SHP77 treated with DMSO at 0.1 percent for 48 hours (cell line): ENCODE results near the gene SLC22A16.

ENCODE experiments used
- DNase-seq: peaks from one replicate; lab custom pipeline; 2025; lab: John Stamatoyannopoulos, UW

SLC22A16 gene

GRCh38 chr6:110447761-110448160 is 28.7 kb downstream of the SLC22A16 start:
- DNase-seq, result no peak

DNA sequence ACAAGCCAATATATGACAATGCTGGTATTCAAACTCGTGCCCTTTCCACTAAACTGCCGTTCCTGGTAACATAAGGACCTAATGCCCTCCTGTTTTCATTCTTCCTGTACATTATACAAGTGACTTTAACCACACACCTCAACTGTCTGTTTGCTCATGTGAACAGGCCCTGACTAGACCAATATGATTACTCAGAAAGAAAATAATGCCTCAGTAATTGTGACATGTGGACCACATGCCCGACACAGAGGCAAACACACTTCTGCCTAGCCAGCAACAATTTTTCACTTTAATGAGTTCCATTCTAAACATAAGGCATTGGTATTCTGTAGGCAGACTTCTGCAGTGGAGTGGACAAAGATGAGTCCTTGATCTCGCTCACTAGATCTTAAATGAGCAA is 30.0 kb downstream of the SLC22A16 start:
- DNase-seq, result no peak

DNA sequence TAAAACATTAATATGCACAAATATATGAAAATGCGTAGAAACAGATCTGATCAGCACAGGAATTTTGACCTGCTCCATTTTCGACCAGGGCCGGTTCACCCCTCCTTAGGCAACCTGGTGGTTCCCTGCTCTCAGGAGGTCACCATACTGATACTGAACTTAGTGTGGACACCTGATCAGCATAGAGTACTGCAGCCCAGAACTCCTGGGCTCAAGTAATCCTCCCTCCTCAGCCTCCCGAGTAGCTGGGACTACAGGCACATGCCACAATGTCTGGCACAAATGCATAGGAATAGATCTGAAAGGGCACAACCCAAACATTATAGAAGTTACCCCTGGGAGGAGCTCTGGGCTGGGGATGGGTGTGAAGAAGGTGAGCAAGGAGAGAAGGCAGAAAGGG is 36.4 kb downstream of the SLC22A16 start:
- no peak for DNase-seq

DNA sequence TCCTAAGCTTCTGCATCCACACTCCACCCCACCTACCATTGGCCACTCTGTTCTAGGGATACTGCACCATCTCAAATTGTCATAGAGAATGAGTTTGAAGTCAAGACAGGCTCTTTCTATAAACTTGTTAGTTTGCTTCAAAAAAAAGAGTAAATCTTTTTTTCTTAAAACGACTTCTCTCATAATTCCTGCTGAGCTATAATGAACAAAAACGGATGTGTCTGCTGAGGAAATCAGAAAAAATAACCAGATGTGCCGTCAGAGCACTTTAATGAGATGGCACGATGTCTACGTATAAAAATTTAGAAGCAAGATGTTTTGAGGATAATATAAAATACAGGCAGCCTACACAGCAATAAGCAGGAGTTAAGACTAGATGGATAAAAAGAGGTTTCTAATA is 37.1 kb downstream of the SLC22A16 start:
- DNase-seq, result no peak

- no peak for DNase-seq
Observed at GRCh38 chr6:110434961-110435602, 41.3 kb downstream of the SLC22A16 start.

- DNase-seq, result no peak
Observed at GRCh38 chr6:110432285-110432900, 44.0 kb downstream of the SLC22A16 start.

DNA sequence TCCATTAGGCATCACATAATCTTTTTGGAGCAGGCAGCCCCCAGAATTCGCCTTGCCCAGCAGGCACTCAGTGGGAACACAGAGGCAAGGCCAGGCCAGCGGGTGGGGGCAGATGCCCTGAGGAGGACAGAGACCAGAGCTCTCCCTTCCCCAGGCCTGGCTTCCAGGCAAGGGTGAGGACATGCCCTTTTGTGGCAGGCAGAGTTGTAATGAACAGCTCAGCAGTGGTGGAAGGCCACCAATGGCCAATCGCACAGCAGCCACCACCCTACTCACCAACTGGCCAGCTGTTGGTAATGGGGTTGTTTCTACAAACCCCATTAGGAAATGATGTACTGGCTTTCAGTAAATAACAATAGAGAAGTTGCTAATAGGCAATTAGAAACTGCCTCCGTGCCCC is 45.7 kb downstream of the SLC22A16 start:
- DNase-seq, result no peak

DNA sequence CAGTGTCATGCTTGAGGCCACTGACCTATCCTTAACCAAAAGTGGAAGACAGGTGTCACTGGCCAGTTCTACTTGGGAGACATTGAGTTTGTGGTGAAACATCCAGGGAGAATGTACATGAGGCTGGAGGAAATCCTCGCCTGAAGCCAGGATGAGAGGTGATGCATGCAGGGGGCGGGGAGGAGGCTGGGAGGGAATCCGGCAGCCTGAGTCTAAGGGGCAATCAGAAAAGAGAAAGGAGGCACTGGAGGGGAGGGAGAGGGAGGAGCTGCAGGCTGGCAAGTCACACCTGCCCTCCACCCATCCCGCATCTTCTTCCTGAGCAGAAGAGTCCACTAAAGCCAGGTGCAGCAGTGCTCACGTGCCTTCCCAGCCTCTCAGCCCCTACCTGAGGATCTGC is 46.2 kb downstream of the SLC22A16 start:
- DNase-seq, result no peak

GRCh38 chr6:110428153-110428552 is 48.3 kb downstream of the SLC22A16 start:
- no peak for DNase-seq

- no peak for DNase-seq
Observed at GRCh38 chr6:110425816-110426215, 50.6 kb downstream of the SLC22A16 start.

- no peak for DNase-seq
Observed at GRCh38 chr6:110422444-110422822, 54.0 kb downstream of the SLC22A16 start.

DNA sequence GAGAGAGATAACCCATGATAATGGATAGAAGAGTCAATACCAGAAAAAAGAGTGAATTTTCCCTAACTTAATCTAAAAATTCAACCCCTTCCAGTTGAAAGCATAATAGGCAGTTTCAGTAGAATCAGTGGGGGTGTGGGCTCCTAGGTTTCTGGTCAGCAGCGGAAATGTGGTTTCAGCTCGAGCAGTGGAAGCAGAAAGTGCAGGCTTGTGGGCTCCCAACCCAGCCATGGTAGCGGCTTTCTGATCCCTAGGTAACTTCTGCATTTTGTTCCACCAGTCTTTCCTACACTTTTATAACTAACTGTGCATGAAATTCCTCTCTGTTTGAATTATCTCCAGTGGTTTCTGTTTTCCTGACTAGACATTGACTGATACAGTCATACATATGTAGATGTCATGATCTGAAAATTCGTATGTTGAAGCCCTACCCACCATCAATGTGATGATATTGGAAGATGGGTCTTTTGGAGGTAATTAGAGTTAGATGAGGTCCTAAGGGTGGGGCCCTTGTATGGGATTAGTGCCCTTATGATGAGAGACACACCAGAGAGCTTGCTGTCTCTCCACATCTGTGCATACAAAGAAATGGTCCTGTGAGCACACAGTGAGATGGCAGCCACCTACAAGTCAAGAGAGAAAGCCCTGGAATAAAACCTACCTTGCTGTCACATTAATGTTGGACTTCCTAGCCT is 54.5 kb downstream of the SLC22A16 start:
- DNase-seq, result no peak

GRCh38 chr6:110419028-110419739 is 57.2 kb downstream of the SLC22A16 start:
- no peak for DNase-seq

DNA sequence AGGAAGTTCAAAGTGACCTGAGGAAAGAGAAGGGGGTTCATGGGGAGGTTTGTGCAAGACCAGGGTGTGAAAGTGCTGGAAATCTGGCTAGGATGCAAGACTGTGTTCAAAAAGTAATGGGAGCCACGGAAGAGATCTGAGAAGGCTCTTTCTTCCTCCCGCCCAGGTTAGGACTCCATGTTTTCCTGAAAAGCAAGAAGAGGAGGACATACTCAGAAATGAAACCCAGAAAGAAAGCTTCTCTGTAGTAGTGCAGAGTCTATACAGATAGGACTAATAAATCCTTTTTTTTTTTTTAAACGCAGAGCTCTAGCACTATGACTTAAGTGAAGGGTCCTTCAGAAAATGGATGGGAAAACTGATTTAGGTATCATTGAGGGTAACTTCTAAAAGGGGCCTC is 57.8 kb downstream of the SLC22A16 start:
- no peak for DNase-seq

DNA sequence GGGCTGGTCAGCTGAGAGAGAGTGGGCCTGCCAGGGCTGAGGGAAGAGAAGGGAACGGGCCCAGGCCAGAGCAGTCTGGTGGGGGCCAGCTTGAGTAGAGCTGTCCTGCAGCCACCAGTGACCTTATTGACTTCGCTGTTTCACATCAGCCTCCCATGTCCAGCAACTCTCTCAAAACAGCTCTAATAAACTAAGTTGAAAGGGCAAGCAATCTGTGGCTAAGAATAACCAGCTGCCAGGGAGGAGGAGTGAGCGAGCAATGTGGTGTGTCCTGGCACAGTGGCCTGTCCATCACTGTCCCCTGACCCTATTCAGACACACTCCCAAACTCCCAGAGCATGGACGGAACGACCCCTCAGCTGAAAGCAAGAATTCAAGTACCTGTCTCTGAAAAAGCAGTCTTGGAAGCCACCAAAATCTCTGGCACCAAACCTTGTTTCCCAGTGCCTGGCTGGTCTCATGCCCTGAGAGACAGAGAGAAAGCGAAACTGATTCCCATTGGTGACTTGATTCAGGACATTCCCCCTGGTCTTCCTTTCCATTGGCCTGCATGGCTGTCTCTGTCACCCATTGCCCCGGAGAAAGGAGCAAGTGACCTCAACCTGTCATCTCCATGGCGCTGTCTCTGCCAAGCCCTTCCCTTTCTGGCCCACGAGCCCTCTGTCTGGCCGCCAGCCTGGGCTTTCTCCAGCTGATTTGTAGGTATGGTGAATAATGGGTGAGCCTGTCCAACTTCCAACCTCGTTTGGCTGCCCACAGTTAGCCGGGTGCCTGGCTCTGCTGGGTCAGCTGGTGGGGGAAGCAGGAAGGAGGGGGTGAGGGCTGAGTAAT is 61.1 kb downstream of the SLC22A16 start, which contains the start of gene DDO:
TSS of gene DDO (minus strand) at position 490 of the 831 bp plus-strand sequence. CDS start 2,113 bp downstream, outside the sequence.
- peak; percentile 72 for DNase-seq

DNA sequence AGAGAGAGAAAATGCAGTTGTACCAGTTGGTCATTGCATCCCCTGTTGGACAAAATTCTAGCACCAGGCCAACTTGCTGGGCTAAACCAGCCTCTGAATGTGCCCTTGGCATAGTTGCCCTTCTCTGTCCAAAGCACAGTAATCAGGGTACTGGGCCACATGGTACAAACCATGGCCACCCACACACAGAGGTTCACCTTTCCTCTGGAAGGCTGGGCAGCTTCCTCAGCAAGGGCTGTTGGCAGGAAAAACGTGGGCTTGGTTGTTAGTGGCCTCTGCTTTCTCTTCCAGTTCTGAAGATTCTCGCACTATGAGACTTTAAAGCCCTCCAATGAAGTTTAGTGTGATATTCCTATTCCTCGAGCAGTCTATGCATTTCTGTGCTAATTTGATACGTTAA is 61.7 kb downstream of the SLC22A16 start:
- DNase-seq, result no peak

- DNase-seq, result peak; percentile 55
Observed at GRCh38 chr6:110412360-110412759, 64.1 kb downstream of the SLC22A16 start.

DNA sequence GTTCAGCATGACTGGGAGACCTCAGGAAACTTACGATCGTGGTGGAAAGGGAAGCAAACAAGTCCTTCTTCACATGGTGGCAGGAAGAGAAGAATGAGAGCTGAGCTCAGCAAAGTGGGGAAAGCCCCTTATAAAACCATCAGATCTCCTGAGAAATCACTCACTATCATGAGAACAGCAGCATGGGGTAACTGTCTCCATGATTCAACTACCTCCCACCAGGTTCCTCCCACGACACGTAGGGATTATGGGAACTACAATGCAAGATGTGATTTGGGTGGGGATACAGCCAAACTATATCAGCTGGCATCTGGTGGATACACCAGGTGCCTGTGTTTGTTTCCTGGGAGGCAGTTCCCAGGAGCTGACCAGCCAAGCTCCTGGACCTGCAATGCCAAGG is 65.9 kb downstream of the SLC22A16 start:
- DNase-seq, result no peak

DNA sequence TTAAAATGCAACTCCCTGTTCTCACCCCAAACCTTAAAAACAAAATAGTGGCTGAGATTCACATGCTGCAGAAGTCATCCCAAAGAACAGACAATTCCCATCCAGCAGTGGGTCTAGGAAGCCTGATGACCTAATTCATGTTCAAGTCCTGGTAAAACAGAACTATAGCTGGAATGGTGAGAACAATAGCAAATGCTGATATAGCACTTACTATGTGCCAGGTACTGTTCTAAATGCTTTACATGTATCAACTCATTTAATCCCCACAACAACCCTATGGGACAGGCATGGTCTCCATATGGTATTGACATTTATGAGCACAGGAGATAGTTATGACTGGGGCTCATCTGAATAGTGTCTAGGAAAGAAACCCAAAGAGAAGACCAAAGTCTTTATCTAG is 66.6 kb downstream of the SLC22A16 start:
- no peak for DNase-seq

DNA sequence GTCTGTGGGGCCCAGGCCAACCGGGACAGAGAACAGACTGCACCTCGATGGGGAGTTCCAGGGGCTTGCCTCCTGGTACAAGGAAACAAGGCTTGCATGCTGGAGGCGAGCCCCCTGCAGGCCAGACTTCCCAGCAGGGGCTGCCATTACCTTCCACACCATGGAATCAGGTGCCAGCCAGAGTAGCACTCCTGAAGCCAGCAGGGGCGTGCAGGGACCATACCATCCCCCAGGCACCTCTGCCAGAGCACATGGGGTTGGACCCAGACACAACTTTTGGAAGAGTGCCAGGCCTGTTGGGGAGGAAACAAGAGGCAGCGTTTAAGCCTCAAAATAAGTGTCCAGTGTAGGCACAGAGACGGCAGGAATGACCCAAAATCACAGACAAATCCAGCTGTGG is 67.5 kb downstream of the SLC22A16 start:
- DNase-seq, result no peak

- DNase-seq, result no peak
Observed at GRCh38 chr6:110404607-110405006, 71.8 kb downstream of the SLC22A16 start.
